DOHH2 (cell line): ENCODE results near the gene PPP1R12A.
"Not testable (repeated sequence)": the region's sequence is repeated elsewhere in the genome, so short reads cannot be mapped to it uniquely, and the experiment has no call there.

ENCODE experiments used
- CTCF ChIP-seq: fragments of 200-600 bp; sonication (generic); IDR thresholded peaks from one replicate; pipeline ENCODE4 v1.5.1; 2014; ENCODE audit warnings: antibody characterized with exemption, mild to moderate bottlenecking, low read depth, low read length; ENCODE audit not compliant: poor library complexity, severe bottlenecking
- EZH2phosphoT487 ChIP-seq: fragments of 200-600 bp; sonication (generic); IDR thresholded peaks from 2 replicates; pipeline ENCODE4 v1.6.1; 2017; ENCODE audit warnings: borderline replicate concordance, mild to moderate bottlenecking, antibody characterized with exemption, low read length, moderate library complexity, mixed read lengths

GRCh38 chr12:79784366-79785065 lies 150.4 kb downstream of the PPP1R12A start:
- TF ChIP-seq CTCF, EZH2phosphoT487: not testable (repeated sequence)
